ENCODE data around the gene TCEAL5.
"Not testable (repeated sequence)": the region's sequence is repeated elsewhere in the genome, so short reads cannot be mapped to it uniquely, and the experiment has no call there.

The TCEAL5 gene

DNA sequence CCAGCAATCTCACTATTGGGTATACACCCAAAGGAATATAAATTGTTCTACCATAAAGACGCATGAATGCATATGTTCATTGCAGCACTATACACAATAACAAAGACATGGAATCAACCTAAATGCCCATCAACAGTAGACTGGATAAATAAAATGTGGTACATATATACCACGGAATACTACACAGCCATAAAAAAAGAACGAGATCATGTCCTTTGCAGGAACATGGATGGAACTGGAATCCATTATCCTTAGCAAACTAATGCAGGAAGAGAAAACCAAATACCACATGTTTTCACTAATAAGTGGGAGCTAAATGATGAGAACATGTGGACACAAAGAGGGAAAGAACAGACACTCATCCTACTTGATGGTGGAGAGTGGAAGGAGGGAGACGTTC lies 50.6 kb downstream of the TCEAL5 start:
- DNase-seq, result not testable (repeated sequence)

Measured in right hindlimb (tissue), 1 donor.